ENCODE measurements around the gene OTOG.

The OTOG gene

GRCh38 chr11:17541330-17541885 lies 5.7 kb upstream of the OTOG start:
- DNase-seq (ENCODE audit: low read depth): no peak

GRCh38 chr11:17542249-17542648 lies 4.8 kb upstream of the OTOG start:
- DNase-seq (ENCODE audit: low read depth): no peak

GRCh38 chr11:17543041-17543440 lies 4.0 kb upstream of the OTOG start:
- DNase-seq (ENCODE audit: low read depth): no peak

GRCh38 chr11:17543574-17544180 lies 3.4 kb upstream of the OTOG start:
- DNase-seq (ENCODE audit: low read depth): no peak

- DNase-seq (ENCODE audit: low read depth): no peak
Measured at GRCh38 chr11:17544181-17544622, 2.9 kb upstream of the OTOG start, which contains the start of gene USH1C. USH1C (minus strand) TSS chr11:17544416; CDS start chr11:17544307, 109 bp downstream.

DNA sequence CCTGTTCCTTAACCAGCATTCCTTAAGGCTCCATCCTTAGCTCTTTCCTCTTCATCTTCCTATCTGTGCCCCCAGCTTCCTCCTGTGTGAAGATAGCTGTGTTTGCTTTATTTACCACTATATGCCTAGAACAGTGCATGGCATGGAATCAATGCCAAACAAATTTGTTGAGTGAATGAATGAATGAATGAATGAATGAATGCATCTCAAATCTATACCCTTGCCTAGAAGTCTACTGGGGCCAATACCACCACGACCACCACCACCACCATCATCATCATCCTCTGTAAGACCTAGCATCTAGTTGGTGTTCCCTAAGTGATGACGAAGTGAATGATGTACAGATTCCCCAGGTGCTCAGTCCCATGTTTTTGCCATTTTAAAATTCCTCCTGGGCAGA lies 819 bp upstream of the OTOG start:
- no peak for DNase-seq (ENCODE audit: low read depth)

GRCh38 chr11:17547932-17548331 lies 873 bp downstream of the OTOG start:
- no peak for DNase-seq (ENCODE audit: low read depth)

GRCh38 chr11:17548444-17548843 lies 1.4 kb downstream of the OTOG start:
- no peak for DNase-seq (ENCODE audit: low read depth)

DNA sequence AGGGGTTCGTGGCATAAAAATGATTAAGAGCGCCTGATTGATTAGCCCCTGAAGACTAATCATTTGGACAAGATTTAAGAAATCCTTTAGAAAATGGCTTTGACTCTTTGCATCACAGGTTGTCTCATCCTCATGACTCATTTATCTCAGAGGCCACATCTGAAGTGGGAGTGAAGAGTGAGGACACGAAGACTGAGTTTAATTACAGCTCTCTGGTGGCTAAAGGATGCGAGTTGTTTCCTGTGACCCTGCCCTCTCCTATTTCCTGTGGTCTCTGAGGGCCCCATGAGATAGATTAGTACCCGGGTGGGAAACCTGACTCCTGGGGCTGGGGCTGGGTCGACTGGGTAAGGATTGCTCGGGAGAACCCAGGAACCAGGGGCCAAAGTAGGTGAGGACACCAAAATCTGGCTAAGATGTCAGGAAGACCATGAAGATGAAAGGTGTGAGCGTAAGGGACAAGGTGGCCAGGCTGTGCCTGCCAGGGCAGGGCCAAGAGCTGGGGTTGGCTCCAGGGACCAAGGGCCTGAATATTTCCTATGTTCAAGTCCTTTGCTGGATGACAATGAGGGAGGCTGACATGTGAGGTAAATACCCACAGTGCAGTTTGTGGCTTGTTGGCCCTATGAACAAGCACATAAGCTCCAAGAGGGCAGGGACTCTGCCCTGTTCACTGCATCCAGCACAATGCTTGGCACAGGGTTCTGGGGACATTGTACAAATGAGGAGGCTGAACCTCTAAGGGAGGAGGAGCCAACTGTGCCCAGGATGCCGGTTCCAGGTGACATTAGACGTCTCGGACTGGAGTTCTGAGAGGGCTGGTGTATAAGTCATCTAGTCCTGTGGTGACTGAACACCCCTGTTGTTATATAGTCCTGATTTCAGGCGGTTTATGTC lies 3.6 kb downstream of the OTOG start:
- no peak for DNase-seq (ENCODE audit: low read depth)

DNA sequence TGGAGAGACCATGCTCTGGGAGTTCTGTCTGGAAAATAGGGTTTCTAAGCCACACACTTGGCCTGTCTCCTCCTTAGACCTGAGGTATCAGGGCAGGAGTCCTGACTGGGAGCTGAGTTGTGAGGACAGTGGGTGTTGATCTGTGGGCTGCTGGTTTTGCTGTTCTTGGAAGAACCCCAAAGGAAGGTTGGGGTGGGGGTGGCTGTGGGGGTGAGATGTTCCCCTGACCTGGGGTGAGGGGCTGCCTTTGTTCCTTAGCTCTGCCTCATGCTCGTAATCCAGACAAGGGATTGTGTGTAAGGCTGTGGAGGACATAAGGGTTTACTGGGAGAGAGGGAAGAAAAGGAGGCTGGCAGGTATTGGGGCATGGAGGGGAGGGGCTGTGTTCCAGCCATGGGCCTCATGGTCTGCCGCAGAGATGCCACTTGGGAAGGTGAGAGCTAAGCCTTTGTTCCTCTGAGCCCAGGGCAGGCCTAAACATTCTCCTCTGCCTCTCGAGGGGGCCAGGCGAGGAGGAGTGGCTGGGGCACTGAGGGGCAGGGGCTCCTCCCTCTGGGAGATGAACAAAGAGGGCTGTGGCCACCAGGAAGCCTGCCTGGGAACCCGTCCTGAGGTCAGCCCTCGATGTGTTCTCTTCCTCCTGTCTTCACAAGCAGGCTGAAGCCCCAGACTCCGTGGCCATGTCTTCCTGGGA lies 4.4 kb downstream of the OTOG start:
- DNase-seq (ENCODE audit: low read depth): no peak

GRCh38 chr11:17552041-17552355 lies 4.9 kb downstream of the OTOG start:
- DNase-seq (ENCODE audit: low read depth): no peak

DNA sequence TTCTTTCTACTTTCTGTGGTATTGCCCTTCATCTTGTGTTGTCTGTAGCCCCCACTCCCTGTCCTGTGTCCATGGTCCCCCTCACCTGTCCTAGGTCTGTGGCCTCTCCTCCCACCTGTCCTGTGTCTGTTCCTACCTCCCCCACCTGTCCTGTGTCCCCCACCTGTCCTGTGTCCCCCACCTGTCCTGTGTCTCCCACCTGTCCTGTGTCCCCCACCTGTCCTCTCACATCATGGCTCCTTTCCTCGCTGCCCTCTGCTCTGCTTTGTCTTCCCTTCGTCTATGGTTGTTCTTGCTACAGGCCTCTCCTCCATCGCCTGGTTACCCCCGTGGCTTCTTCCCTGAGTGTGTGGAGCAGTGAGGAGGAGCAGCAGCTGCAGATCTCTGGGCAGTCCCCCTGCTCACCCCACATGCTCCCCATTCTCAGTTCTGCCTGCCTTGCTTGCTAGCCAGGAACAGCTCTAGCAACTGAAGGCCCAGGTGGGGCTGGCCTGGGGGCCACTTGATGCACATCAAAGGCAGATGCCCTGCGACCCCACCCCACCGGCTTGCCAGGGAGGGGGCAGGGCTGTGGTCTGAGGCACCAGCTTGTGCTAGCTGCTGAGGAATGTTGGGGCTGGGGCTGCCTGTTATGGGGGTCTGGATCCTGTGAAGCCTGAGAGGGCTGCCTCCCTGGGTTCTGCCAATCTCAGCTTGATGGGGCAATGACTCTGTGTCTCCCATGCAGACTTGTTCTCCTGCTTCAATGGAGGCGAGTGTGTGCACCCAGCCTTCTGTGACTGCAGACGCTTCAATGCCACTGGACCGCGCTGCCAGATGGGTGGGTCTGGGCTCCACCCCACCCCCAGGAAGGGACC lies 5.6 kb downstream of the OTOG start:
- DNase-seq (ENCODE audit: low read depth): no peak

DNA sequence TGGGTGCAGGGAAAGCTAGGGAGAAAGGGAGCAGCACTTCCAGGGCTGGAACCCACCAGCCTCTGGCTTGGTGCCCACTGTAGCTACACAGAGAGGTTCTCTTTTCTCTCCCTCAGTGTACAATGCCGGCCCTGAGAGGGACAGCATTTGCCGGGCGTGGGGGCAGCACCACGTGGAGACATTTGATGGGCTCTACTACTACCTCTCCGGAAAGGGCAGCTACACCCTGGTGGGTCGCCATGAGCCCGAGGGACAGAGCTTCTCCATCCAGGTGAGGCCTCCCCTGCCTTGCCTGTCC lies 6.1 kb downstream of the OTOG start:
- DNase-seq (ENCODE audit: low read depth): no peak

- no peak for DNase-seq (ENCODE audit: low read depth)
Measured at GRCh38 chr11:17554487-17554886, 7.4 kb downstream of the OTOG start.

- no peak for DNase-seq (ENCODE audit: low read depth)
Measured at GRCh38 chr11:17556999-17557398, 9.9 kb downstream of the OTOG start.

DNA sequence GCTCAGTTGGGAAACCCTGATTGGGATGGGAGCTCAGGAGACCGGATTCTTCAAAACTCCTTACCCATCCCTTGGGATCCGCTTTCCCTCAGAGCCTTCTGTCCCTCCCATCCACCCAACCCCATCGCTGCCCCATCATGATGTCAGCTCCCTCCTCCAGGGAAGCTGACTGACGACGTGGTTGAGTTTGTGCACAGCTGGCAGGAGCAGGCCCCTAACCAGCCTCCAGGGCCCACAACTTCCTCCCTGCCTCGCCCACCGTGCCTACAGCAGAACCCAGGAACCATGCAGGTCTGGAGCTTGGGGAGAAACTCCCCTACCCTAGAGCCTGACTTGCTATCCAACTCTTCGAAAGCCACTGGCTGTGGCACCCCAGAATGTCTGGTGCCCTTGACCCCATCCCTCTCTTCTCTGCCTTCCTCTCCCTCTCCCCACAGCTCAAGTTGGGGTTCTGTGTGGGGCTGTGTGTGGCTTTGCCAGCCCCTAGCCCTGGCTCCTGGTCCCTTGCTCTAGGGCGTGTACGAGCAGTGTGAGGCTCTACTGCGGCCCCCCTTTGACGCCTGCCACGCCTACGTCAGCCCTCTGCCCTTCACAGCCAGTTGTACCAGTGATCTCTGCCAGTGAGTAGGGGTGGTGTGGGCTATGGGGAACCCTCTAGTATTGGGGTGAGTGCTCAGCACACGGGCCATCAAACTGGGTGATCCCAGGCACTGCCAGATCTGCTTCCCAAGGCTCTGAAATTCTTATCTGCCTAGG lies 11.1 kb downstream of the OTOG start:
- DNase-seq (ENCODE audit: low read depth): no peak

- no peak for DNase-seq (ENCODE audit: low read depth)
Measured at GRCh38 chr11:17558916-17559315, 11.9 kb downstream of the OTOG start.

DNA sequence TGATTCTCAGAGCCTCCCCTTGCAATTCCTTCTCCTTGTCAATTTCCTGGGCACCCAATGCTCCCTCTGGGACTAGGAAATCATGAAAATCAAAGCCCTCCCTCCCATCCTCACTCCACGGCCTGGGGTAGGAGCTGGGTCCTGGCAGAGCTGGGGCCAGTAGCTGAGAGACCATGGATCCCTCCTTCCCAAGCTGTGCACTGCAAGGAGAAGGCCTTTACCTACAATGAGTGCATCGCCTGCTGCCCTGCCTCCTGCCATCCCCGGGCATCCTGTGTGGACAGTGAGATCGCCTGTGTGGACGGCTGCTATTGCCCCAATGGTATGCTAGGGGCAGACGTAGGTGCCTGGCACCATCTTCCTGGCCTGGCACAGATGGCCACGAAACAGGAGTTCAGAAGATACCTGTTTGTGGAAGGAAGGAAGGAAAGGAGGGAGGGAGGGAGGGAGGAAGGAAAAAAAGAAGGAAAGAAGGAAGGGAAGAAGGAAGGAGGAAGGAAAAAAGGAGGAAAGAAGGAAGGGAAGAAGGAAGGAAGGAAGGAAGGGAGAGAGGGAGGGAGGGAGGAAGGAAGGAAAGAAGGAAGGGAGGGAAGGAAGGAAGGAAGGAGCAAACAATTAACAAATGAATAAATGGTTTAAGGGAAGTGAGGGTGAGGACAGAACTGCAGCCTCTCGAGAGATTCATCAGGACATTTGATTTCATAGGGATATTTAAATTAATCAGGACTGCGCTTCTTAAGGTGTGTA lies 12.5 kb downstream of the OTOG start:
- DNase-seq (ENCODE audit: low read depth): no peak

- DNase-seq (ENCODE audit: low read depth): no peak
Measured at GRCh38 chr11:17560281-17561110, 13.4 kb downstream of the OTOG start.

- no peak for DNase-seq (ENCODE audit: low read depth)
Measured at GRCh38 chr11:17561111-17561415, 14.0 kb downstream of the OTOG start.
